ENCODE results near the gene CADM2. TPM values are rescaled to one million over a fixed set of nuclear protein-coding genes. Genes with fewer than 3 reads are reported as not detected.

CADM2 gene
- total RNA-seq, 4 donors from 2014 or later: 0.13 to 4.3 (median 4.1) TPM

GRCh38 chr3:85475346-85475745 is 516.6 kb downstream of the CADM2 start:
- WGBS, 2 donors: 91 to 94% methylated on average over 2 of the region's 2 CpGs

DNA sequence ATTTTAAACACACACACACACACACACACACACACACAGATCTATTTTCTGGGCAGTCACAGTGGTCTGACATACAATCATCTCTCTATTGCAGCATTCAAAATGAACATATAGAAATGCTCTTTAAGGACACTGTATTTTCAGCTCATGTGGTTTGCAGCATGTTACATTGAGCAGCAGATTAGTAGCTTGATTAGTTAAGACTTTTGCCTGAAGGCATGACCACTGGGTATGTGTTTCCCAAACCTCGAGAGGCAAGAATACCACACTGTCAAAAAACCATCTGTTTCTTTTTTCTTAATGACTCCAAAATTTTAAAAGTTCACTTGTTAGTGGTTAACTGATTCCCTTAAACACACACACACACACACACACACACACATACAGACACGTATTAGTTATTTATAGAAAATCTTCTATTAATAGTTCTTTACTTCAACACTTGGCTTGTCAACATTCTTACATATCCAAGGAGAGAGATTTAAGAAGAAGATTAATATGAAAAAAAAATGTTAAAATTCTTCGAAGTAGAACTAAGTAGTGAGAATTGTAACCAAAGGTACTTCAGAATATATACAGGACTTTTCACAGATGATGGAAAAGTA is 518.2 kb downstream of the CADM2 start:
- intact Hi-C loops (cut with DNase I): no loop called here
- no peaks in the 10 kb centered on the region for H3K4me1 ChIP-seq
- no peaks in the 10 kb centered on the region for H3K36me3 ChIP-seq
- H3K9me3 ChIP-seq: no peaks in the 10 kb centered on the region
- no peak for TF ChIP-seq POLR2A (IDR thresholded peaks at IDR 0.05)
- no peak overlapping the region for H3K27ac ChIP-seq
- H3K4me3 ChIP-seq (replicated peaks in 1 of 3): no peak overlapping the region
- 62 to 76% methylated on average over 3 of the region's 3 CpGs for WGBS, 2 donors
- DNase-seq: no peak
- no peaks in the 10 kb centered on the region for H3K27me3 ChIP-seq

More at GRCh38 chr3:85475346-85475745, 516.6 kb downstream of the CADM2 start:
- Histone ChIP-seq H3K9me3 (no peaks in the 10 kb centered on the region), H3K27ac (no peak overlapping the region), H3K36me3 (no peaks in the 10 kb centered on the region), H3K4me3 (replicated peaks in 1 of 3) (no peak overlapping the region), H3K4me1 (no peaks in the 10 kb centered on the region), H3K27me3 (no peaks in the 10 kb centered on the region)
- intact Hi-C loops (cut with DNase I): no loop called here
- DNase-seq: no peak
- TF ChIP-seq POLR2A (IDR thresholded peaks at IDR 0.05) (no peak), CTCF (IDR thresholded peaks at IDR 0.05) (no peak)

DNA sequence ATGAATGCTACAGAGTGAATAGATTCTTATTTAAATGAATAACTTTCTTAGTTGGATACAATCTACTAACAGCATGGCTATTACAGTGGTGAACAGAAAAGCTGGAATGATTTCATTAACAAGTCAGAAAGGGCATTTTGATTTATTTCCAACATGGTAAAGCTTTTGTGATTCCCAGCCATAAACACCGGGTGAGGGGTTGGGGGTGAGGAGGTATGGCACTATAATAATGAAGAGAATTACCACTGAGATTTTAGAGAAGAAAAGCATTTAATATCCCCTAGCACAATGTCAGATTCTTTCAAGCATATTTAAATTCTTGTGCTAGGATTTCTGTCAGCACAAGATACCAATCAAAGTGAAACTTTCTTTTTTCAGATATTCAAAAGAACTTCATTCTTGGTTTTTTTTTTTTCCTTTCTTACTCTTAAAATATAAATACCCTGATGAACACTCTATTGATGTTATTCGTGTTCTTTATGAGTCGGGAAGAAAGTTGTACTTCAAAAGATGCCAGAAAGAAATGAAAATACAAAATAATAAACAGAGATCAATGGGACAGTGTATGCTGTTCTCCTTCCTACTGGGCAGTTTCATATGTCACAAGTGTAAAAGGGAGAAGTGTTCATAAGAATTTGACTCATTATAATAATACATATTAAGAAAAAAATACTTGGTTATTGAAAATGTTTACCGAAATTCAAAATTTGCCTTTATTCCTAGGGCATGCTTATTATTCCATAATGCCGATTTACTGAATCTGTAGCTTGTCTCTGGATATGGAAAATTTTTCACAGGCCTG is 522.8 kb downstream of the CADM2 start:
- H3K27me3 ChIP-seq: no peaks in the 10 kb centered on the region
- WGBS, 2 donors: 83 to 86% methylated on average over 5 of the region's 5 CpGs
- DNase-seq: no peak
- no peak for TF ChIP-seq POLR2A (IDR thresholded peaks at IDR 0.05)
- no peak for TF ChIP-seq CTCF (IDR thresholded peaks at IDR 0.05)
- no peaks in the 10 kb centered on the region for H3K9me3 ChIP-seq
- no peaks in the 10 kb centered on the region for H3K36me3 ChIP-seq
- H3K27ac ChIP-seq: no peak overlapping the region
- H3K4me1 ChIP-seq: no peaks in the 10 kb centered on the region
- H3K4me3 ChIP-seq (replicated peaks in 1 of 3): no peak overlapping the region
- intact Hi-C loops (cut with DNase I): no loop called here

DNA sequence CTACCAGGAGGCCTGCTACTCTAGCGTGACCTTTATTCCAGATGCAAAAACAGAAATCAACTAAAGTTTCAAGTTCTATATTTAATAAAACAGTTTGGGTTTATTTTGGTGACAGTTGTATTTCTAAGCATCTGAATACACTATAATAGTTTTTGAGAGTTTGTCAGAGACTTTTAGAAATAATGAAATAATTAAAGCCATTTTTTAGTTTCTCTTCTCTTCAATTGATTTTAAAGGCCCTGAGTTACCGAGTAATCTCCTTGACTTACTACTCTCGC is 523.4 kb downstream of the CADM2 start:
- H3K36me3 ChIP-seq: no peaks in the 10 kb centered on the region

DNA sequence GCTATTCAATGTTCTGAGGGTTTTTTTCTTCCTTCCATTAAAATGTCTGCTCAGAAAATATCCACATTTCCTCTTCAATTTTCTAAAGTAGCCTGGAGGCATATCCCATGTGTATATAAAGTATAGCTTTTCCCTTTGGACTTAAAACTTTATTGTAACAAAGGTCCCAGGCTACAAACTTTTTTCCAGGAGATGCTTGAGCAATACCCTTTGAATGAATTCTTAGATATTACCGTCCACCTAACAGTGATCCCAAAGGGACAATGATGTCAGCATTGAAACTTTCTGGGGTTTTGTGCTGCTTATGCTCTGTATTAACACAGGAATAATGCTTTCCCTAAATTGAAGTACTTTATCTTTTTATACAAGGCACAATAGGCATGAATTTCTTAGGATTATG is 525.2 kb downstream of the CADM2 start:
- Histone ChIP-seq H3K27me3 (no peaks in the 10 kb centered on the region), H3K27ac (no peak overlapping the region), H3K36me3 (no peaks in the 10 kb centered on the region), H3K9me3 (no peaks in the 10 kb centered on the region), H3K4me3 (replicated peaks in 1 of 3) (no peak overlapping the region), H3K4me1 (no peaks in the 10 kb centered on the region)
- no peak for DNase-seq
- intact Hi-C loops (cut with DNase I): no loop called here
- TF ChIP-seq POLR2A (IDR thresholded peaks at IDR 0.05) (no peak), CTCF (IDR thresholded peaks at IDR 0.05) (no peak)
- 69 to 81% methylated on average over 1 of the region's 1 CpG for WGBS, 2 donors

More for the DNA sequence above, 523.4 kb downstream of the CADM2 start:
- no peak overlapping the region for H3K27ac ChIP-seq
- H3K4me3 ChIP-seq (replicated peaks in 1 of 3): no peak overlapping the region
- H3K4me1 ChIP-seq: no peaks in the 10 kb centered on the region
- TF ChIP-seq POLR2A (IDR thresholded peaks at IDR 0.05): no peak
- no peak for TF ChIP-seq CTCF (IDR thresholded peaks at IDR 0.05)
- 85 to 86% methylated on average over 3 of the region's 3 CpGs for WGBS, 2 donors
- intact Hi-C loops (cut with DNase I): no loop called here
- H3K27me3 ChIP-seq: no peaks in the 10 kb centered on the region
- H3K9me3 ChIP-seq: no peaks in the 10 kb centered on the region
- DNase-seq: no peak

Data from thyroid gland (tissue), 4 donors.